ENCODE data around the gene PSMA7.

- no peak for TF ChIP-seq SP2 (IDR thresholded peaks at IDR 0.05; ENCODE audit: low read length)
- TF ChIP-seq SIN3A (conservative IDR thresholded peaks at IDR 0.05 in 1 of 2, IDR thresholded peaks at IDR 0.05 in 1 of 2; ENCODE audit: low read depth in 1 of 2, low read length in 2 of 2): no peak
- TF ChIP-seq, protein P1, sequence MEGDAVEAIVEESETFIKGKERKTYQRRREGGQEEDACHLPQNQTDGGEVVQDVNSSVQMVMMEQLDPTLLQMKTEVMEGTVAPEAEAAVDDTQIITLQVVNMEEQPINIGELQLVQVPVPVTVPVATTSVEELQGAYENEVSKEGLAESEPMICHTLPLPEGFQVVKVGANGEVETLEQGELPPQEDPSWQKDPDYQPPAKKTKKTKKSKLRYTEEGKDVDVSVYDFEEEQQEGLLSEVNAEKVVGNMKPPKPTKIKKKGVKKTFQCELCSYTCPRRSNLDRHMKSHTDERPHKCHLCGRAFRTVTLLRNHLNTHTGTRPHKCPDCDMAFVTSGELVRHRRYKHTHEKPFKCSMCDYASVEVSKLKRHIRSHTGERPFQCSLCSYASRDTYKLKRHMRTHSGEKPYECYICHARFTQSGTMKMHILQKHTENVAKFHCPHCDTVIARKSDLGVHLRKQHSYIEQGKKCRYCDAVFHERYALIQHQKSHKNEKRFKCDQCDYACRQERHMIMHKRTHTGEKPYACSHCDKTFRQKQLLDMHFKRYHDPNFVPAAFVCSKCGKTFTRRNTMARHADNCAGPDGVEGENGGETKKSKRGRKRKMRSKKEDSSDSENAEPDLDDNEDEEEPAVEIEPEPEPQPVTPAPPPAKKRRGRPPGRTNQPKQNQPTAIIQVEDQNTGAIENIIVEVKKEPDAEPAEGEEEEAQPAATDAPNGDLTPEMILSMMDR (IDR thresholded peaks at IDR 0.05; ENCODE audit: control extremely low read depth in 1 of 3, insufficient read depth in 1 of 3, low read depth in 1 of 3, low read length in 3 of 3): no peak
- no peak for TF ChIP-seq POLR2AphosphoS5 (IDR thresholded peaks at IDR 0.05; ENCODE audit: low read depth, low read length)
Observed at GRCh38 chr20:62111148-62111547, 32.0 kb downstream of the PSMA7 start.
